ENCODE measurements around the gene SHISAL2A. TPM values are rescaled to one million over a fixed set of nuclear protein-coding genes. Genes with fewer than 3 reads are reported as not detected.

SHISAL2A gene
- total RNA-seq, 4 donors from 2014 or later: not detected

- no peak for TF ChIP-seq POLR2A (IDR thresholded peaks at IDR 0.05)
- no peak for TF ChIP-seq EP300 (IDR thresholded peaks at IDR 0.05)
- no peak for TF ChIP-seq CTCF (IDR thresholded peaks at IDR 0.05)
- no peak for TF ChIP-seq POLR2AphosphoS5 (IDR thresholded peaks at IDR 0.05)
- Histone ChIP-seq H3K4me1 (peaks cover 10% of the 10 kb centered on the region), H3K36me3 (no peaks in the 10 kb centered on the region), H3K27ac (no peak overlapping the region), H3K9me3 (no peaks in the 10 kb centered on the region), H3K4me3 (no peak overlapping the region), H3K27me3 (peaks cover 26% of the 10 kb centered on the region)
- 68% methylated on average over 11 of the region's 11 CpGs for WGBS
- DNase-seq (ENCODE audit: low spot score in 2 of 2): no peak
Measured at GRCh38 chr1:52636721-52637695, 4.0 kb downstream of the SHISAL2A start.

- no peaks in the 10 kb centered on the region for H3K9me3 ChIP-seq
- H3K36me3 ChIP-seq: no peaks in the 10 kb centered on the region
- peaks cover 17% of the 10 kb centered on the region for H3K27me3 ChIP-seq
- no peak overlapping the region for H3K27ac ChIP-seq
- H3K4me3 ChIP-seq: no peak overlapping the region
- peaks cover 6% of the 10 kb centered on the region for H3K4me1 ChIP-seq
- WGBS: 71% methylated on average over 4 of the region's 4 CpGs
- peak in 1 of 2 donors; percentile 1 for DNase-seq (ENCODE audit: low spot score in 2 of 2)
- TF ChIP-seq EP300 (IDR thresholded peaks at IDR 0.05) (no peak), POLR2AphosphoS5 (IDR thresholded peaks at IDR 0.05) (no peak), POLR2A (IDR thresholded peaks at IDR 0.05) (no peak)
Measured at GRCh38 chr1:52637946-52638345, 5.0 kb downstream of the SHISAL2A start.

GRCh38 chr1:52640697-52641096, 7.7 kb downstream of the SHISAL2A start:
- peak in 1 of 2 donors; percentile 29 for DNase-seq (ENCODE audit: low spot score in 2 of 2)
- WGBS: 91% methylated on average over 6 of the region's 6 CpGs

GRCh38 chr1:52641307-52641706, 8.3 kb downstream of the SHISAL2A start:
- H3K36me3 ChIP-seq: no peaks in the 10 kb centered on the region
- DNase-seq (ENCODE audit: low spot score in 2 of 2): peak in 1 of 2 donors; percentile 54
- no peak overlapping the region for H3K4me3 ChIP-seq
- WGBS: 89% methylated on average over 4 of the region's 4 CpGs
- no peaks in the 10 kb centered on the region for H3K4me1 ChIP-seq
- no peaks in the 10 kb centered on the region for H3K27me3 ChIP-seq
- no peak overlapping the region for H3K27ac ChIP-seq
- TF ChIP-seq EP300 (IDR thresholded peaks at IDR 0.05): no peak
- no peak for TF ChIP-seq POLR2AphosphoS5 (IDR thresholded peaks at IDR 0.05)
- H3K9me3 ChIP-seq: no peaks in the 10 kb centered on the region

More at GRCh38 chr1:52640697-52641096, 7.7 kb downstream of the SHISAL2A start:
- no peaks in the 10 kb centered on the region for H3K36me3 ChIP-seq
- H3K9me3 ChIP-seq: no peaks in the 10 kb centered on the region
- no peaks in the 10 kb centered on the region for H3K27me3 ChIP-seq
- H3K27ac ChIP-seq: no peak overlapping the region
- H3K4me3 ChIP-seq: no peak overlapping the region
- no peak for TF ChIP-seq POLR2A (IDR thresholded peaks at IDR 0.05)
- no peak for TF ChIP-seq POLR2AphosphoS5 (IDR thresholded peaks at IDR 0.05)
- TF ChIP-seq EP300 (IDR thresholded peaks at IDR 0.05): no peak
- TF ChIP-seq CTCF (IDR thresholded peaks at IDR 0.05): no peak
- no peaks in the 10 kb centered on the region for H3K4me1 ChIP-seq

- no peaks in the 10 kb centered on the region for H3K9me3 ChIP-seq
- H3K27ac ChIP-seq: no peak overlapping the region
- no peaks in the 10 kb centered on the region for H3K4me1 ChIP-seq
- no peak overlapping the region for H3K4me3 ChIP-seq
- TF ChIP-seq POLR2A (IDR thresholded peaks at IDR 0.05): no peak
- TF ChIP-seq CTCF (IDR thresholded peaks at IDR 0.05): no peak
- TF ChIP-seq POLR2AphosphoS5 (IDR thresholded peaks at IDR 0.05): no peak
- TF ChIP-seq EP300 (IDR thresholded peaks at IDR 0.05): no peak
- DNase-seq (ENCODE audit: low spot score in 2 of 2): peak in 1 of 2 donors; percentile 72
- no peaks in the 10 kb centered on the region for H3K36me3 ChIP-seq
- H3K27me3 ChIP-seq: no peaks in the 10 kb centered on the region
- 76% methylated on average over 6 of the region's 6 CpGs for WGBS
Measured at GRCh38 chr1:52645261-52645660, 12.3 kb downstream of the SHISAL2A start.

- no peak for TF ChIP-seq CTCF (IDR thresholded peaks at IDR 0.05)
- TF ChIP-seq EP300 (IDR thresholded peaks at IDR 0.05): no peak
- no peak for TF ChIP-seq POLR2A (IDR thresholded peaks at IDR 0.05)
- no peak for TF ChIP-seq POLR2AphosphoS5 (IDR thresholded peaks at IDR 0.05)
- H3K27ac ChIP-seq: no peak overlapping the region
- no peaks in the 10 kb centered on the region for H3K36me3 ChIP-seq
- H3K4me1 ChIP-seq: no peaks in the 10 kb centered on the region
- H3K9me3 ChIP-seq: no peaks in the 10 kb centered on the region
- no peaks in the 10 kb centered on the region for H3K27me3 ChIP-seq
- DNase-seq (ENCODE audit: low spot score in 2 of 2): no peak
- 84% methylated on average over 1 of the region's 1 CpG for WGBS
- no peak overlapping the region for H3K4me3 ChIP-seq
Measured at GRCh38 chr1:52651904-52652303, 18.9 kb downstream of the SHISAL2A start.

Measured in suprapubic skin (tissue), 4 donors.